Activated gamma-delta T cell (primary cell): ENCODE data around the gene GSG1L.

Experiments
- DNase-seq: peaks from one replicate; lab custom pipeline; 2025; lab: John Stamatoyannopoulos, UW

GSG1L gene

GRCh38 chr16:28014851-28015250 is 48.7 kb downstream of the GSG1L start:
- DNase-seq, result no peak

GRCh38 chr16:28013878-28014277 is 49.6 kb downstream of the GSG1L start:
- no peak for DNase-seq

- no peak for DNase-seq
Measured at GRCh38 chr16:28013392-28013791, 50.1 kb downstream of the GSG1L start.

GRCh38 chr16:28011971-28012445 is 51.5 kb downstream of the GSG1L start:
- no peak for DNase-seq

- no peak for DNase-seq
Measured at GRCh38 chr16:28011223-28011622, 52.3 kb downstream of the GSG1L start.

- DNase-seq, result no peak
Measured at GRCh38 chr16:28010671-28011070, 52.8 kb downstream of the GSG1L start.

- DNase-seq, result no peak
Measured at GRCh38 chr16:28009586-28010373, 53.7 kb downstream of the GSG1L start.

GRCh38 chr16:28003923-28004322 is 59.6 kb downstream of the GSG1L start:
- DNase-seq, result no peak

GRCh38 chr16:28003021-28003865 is 60.3 kb downstream of the GSG1L start:
- DNase-seq, result no peak

- no peak for DNase-seq
Measured at GRCh38 chr16:28001642-28002041, 61.9 kb downstream of the GSG1L start.

GRCh38 chr16:28001184-28001583 is 62.3 kb downstream of the GSG1L start:
- DNase-seq, result no peak

GRCh38 chr16:28000314-28001169 is 63.0 kb downstream of the GSG1L start:
- no peak for DNase-seq

- no peak for DNase-seq
Measured at GRCh38 chr16:27999687-28000086, 63.8 kb downstream of the GSG1L start.

- no peak for DNase-seq
Measured at GRCh38 chr16:27995378-27995777, 68.1 kb downstream of the GSG1L start.

- DNase-seq, result no peak
Measured at GRCh38 chr16:27994686-27995085, 68.8 kb downstream of the GSG1L start.

GRCh38 chr16:27993587-27993986 is 69.9 kb downstream of the GSG1L start:
- DNase-seq, result no peak

- DNase-seq, result no peak
Measured at GRCh38 chr16:27991876-27992275, 71.6 kb downstream of the GSG1L start.

- DNase-seq, result no peak
Measured at GRCh38 chr16:27985981-27986380, 77.5 kb downstream of the GSG1L start.

- no peak for DNase-seq
Measured at GRCh38 chr16:27984121-27984520, 79.4 kb downstream of the GSG1L start.

GRCh38 chr16:27983244-27983643 is 80.3 kb downstream of the GSG1L start:
- no peak for DNase-seq

- no peak for DNase-seq
Measured at GRCh38 chr16:27982184-27982583, 81.3 kb downstream of the GSG1L start.
